Measurements from ENCODE around the gene KLK15.
"Not testable (repeated sequence)": the region's sequence is repeated elsewhere in the genome, so short reads cannot be mapped to it uniquely, and the experiment has no call there.

The KLK15 gene

DNA sequence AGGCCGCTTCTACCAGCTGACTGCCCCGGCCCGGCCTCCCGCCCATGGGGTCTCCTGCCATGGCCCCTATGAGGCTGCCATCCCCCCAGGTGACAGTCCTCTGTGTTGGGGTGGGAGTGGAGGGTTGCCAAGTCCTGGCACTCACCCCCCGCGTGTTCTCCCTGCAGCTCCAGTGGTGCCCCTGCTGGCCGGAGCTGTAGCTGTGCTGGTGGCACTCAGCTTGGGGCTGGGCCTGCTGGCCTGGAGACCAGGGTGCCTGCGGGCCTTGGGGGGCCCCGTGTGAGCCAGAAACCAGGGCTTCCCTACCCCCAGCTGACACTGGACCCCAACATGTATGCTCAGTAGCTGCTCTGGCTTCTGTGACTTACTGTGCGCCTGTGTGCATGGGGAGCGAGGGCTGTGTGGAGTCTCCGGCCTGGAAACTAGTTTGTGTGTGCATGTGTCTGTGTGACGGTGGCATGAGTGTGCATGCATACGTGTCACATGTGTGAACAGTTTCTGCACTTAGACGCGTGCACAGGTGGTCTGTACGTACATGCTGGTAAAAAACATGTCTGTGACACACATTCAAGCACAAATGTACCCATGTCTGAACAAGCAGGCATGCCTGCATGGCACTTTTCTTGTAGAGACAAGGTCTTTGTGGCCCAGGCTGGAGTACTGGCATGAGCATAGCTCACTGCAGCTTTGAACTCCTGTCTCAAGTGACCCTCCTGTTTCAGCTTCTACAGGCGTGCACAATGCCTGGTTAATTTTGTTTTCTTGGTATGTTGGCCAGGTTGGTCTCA is 38.3 kb downstream of the KLK15 start:
- DNase-seq: no peak

DNA sequence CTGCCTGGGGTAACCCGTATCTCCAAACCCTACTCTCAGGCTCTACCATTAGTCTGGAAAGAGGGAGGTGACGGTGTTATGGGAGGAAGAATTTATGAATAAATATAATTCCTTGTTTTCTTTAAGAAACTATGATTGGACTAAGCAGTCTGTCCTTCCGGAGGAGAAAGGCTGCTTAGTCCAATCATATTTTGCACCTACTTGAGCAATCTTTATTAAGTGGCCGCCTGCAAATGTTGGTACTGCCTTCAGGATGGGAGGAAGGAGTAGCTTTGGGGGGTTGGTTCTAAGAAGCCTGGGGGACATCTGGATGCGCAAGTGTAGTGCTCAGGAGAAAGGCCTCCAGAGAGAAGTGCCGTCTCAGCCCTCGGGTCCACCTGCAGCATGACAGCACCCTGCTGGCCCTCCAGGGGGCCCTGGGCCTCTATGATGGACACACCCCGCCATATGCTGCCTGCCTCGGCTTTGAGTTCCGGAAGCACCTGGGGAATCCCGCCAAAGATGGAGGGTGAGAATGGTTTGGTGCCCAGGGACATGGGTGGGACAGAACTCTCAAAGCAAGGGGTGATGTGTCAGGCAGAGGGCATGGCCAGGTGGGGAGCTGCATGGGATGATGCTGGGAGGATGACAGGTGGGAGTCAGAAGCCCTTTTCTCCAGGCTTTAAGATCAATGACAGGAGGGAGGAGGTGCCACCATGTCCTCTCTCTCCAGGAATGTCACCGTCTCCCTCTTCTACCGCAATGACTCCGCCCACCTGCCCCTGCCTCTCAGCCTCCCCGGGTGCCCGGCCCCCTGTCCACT is 39.1 kb downstream of the KLK15 start:
- no peak for DNase-seq

DNA sequence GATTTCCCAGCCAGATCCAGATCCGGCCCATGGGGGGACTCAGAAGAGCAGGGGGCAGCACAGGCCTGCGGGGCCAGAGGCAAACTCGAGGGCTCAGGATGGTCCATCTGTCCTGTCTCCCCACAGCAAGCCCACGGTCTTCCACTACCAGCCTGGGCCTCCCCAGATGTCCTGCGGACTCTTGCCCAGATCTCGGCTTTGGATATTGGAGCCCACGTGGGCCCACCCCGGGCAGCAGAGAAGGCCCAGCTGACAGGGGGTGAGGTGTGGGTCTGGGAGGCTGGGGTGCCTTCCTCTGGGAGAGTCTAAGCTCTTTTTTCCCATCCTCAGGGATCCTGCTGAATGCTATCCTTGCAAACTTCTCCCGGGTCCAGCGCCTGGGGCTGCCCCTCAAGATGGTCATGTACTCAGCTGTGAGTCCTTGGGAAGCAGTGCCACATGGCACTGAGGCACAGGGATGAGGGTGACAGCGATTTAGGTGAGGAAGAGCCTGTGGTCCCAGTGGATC is 39.8 kb downstream of the KLK15 start:
- DNase-seq: no peak

DNA sequence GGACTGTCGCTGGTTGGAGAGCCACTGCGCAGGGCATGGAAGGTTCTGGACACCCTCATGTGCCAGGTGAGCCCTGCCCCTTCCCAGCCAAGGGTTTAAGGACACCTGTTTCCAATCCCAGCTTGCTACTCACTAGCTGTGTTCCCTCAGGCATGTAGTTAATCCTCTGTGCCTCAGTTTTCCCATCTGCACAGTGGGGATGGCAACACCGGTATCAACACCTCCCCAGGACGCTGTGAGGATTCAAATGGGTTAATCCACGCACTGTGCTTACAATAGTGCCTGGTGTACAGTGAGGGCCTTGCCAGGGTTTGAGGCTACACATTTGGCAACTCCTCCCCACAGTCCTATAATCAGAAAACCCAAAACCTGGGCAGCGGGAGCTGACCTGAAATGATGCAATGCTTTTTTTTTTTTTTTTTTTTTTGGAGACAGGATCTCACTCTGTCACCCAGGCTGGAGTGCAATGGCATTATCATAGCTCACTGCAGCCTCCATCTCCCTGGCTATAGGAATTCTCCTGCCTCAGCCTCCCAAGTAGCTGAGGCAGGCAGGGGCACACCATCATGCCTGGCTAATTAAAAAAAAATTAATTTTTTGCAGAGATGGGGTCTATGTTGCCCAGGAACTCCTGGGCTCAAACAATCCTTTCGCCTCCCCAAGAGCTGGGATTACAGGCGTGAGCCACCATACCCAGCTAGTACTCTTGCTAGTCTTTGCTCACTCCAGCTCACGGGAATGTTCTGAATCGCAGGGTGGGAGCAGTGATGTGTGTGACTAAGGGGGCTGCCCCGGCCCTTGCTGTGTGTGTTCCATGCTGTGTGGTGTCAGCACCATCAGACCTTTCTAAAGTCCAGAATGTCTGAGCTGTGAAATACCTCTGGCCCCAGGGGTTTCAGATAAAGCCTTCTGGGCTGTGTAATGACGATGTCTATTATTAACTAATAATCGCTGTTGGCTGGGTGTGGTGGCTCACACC is 40.8 kb downstream of the KLK15 start:
- no peak for DNase-seq

DNA sequence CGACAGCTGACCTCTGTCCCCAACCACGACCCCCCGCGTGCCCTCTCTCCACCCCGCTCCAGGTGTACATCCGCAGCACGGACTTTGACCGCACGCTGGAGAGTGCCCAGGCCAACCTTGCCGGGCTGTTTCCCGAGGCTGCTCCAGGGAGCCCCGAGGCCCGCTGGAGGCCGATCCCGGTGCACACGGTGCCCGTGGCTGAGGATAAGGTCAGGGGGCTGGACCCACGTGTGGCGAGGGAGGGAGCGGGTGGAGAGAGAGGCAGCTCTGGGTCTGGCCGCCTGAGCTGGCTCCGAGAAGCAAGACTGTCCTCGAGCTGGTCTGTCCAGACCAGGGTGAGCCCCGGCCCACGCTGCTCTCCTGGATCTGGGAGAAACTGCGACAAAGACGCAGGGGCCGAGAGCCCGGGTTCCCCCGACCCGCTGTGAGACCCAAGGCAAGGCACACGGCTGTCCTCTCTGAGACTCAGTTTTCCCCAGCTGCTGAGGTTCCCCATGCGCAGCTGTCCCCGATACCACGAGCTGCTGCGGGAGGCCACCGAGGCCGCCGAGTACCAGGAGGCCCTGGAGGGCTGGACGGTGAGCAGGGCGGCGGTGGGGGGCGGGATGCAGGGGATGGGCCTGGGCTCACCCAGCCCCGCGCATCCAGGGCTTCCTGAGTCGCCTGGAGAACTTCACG is 41.6 kb downstream of the KLK15 start:
- no peak for DNase-seq

DNA sequence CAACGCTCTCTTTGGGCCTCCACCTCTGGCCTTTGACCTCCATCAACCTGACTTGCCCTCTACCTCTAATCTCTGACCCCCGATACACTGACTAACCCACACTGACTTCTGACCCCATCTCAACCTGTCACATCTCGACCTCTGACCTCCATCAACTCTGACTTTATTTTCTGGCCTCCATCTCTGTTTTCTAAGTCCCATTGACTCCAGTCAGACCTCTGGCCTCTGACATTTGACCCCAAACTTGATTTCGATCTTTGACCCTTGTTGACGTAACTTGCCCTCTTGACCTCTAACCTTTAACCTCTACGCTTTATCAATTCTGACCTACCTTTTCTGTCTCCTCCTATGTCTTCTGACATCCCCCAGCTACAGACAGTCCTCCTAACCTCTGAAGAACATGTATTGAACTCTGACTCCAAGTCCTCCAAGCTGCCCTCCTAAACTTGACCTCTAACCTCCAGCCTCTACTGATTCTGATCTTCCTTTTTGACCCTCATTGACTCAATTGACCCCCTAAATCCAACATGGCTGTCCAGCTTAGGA is 42.4 kb downstream of the KLK15 start:
- DNase-seq: no peak

DNA sequence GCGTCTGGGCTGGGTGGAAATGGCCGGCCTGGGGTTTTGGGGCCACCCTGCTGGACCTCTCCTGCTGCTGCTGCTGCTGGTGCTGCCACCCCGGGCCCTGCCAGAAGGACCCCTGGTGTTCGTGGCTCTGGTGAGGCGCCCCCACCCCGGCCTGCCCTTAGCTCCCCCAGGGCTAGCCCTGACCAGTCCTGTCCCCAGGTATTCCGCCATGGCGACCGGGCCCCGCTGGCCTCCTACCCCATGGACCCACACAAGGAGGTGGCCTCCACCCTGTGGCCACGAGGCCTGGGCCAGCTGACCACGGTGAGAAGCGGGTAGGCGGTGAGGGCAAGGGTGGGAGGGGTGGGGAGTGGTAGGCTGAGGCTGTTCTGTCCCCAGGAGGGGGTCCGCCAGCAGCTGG is 43.0 kb downstream of the KLK15 start, which contains the start of gene ACP4:
Gene ACP4 (plus strand): TSS at position 20 of the 400 bp plus-strand sequence. CDS start 0 bp downstream, at position 20.
- DNase-seq: no peak

DNA sequence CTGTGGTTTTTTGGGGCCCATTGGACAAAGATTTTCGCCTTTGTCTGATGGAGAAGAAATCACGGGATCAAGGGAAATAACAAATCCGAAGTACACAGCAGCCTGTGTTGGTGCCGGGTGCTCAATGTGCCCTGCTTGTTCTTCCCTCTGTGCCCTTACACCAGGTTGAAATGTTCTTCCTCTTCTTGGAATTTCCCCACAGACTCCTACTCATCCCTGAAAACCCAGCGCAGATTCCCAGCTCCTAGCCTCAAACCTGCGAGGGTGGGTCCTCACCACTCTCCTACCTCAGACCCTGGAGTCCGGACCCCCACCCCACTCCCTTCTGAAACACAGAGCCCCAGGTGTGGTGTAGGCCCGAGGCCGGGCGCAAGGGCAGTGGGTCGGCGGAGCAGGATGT is 48.0 kb downstream of the KLK15 start:
- no peak for DNase-seq

DNA sequence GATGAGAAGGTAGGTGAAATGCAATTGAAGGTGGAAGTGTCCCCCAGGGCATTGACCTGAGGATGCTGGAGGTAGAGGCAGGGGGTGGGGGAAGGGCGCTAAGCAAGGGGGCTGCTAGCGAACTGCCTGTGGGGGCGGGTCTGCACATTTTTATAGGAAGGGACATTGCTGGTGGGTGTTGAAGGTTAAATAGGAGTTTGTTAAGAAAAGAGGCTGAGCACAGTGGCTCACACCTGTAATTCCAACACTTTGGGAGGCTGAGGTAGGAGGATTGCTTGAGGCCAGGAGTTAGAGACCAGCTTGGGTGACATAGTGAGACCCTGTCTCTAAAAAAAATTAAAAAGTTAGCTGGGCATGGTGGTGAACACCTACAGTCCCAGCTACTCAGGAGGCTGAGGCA is 48.7 kb downstream of the KLK15 start:
- DNase-seq: no peak

DNA sequence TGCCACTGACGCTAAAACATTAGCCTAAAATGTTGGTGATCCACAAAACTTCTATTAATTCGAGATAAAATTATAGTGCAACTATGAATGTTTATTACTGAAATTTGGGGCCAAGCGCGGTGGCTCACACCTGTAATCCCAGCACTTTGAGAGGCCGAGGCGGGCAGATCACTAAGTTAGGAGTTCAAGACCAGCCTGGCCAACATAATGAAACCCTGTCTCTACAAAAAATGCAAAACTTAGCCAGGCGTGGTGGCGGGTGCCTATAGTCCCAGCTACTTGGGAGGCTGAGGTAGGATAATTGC is 49.6 kb downstream of the KLK15 start:
- DNase-seq: not testable (repeated sequence)

DNA sequence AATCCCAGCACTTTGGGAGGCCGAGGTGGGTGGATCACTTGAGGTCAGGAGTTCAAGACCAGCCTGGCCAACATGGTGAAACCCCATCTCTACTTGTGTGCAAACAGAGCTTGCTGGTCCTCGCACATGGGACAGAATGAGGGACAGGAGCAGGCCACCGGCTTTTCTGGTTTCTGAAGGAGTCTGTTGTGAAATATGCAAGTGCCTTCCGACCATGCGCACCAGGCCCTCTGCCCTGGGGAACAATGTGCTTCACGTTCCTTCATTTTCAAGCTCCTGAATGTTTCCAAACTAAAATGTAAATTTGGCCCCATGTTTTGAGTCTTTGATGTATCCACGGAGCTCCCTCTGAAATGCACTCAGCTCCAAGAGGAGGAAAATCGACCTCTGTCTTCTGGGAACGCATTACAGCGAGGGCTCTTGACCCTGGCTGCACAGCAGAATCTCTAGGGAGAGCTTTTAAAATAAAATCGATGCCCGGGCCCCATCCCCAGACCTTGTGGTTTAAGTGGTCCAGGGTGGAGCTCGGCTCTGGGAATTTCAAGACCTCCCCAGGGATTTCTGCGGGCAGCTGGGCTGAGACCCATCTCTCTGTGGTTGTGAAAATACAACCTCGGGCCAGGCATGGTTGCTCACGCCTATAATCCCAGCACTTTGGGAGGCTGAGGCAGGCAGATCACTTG is 52.5 kb downstream of the KLK15 start:
- no peak for DNase-seq

DNA sequence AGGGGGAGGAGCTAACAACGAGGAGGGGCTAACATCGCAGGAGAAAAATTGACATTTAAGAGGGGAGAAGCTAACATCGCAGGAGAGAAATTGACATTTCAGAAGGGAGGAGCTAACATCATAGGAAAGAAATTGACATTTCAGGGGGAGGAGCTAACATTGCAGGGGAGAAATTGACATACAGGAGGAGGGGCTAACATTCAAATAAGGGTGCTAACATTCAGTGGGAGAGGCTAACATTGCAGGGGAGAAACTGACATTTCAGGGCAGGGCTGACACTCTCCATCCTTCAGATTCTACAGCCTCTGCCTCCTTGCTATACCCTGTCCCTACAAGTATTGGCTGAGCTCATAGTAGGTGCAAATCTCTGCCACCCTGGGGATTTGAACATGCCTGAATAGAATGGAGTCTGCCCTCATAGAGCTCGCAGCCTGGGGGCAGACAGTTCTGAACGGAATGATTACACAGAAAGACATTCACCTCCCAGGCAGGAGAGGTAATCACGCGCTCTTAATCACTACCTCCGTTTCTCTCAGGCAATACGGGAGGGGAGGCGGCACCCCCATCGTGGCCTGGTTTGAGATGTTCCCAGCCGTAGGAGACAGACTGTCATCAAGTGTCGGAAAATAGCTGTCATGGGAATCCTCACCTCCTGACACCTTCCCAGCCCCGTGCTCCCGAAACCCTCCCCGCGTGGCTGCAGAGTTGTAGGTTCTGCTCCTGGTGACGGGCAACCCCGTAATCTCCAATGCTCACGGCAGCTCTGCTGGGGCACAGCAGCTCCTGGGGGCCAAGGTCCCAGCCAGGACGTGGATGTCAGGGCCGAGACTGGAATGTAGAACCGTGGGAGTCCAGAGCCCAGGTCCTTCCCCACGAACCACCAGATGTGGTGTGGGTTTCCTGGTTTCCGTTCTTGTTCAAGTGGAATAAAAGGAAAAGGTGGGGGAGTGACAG is 53.6 kb downstream of the KLK15 start:
- DNase-seq: no peak

DNA sequence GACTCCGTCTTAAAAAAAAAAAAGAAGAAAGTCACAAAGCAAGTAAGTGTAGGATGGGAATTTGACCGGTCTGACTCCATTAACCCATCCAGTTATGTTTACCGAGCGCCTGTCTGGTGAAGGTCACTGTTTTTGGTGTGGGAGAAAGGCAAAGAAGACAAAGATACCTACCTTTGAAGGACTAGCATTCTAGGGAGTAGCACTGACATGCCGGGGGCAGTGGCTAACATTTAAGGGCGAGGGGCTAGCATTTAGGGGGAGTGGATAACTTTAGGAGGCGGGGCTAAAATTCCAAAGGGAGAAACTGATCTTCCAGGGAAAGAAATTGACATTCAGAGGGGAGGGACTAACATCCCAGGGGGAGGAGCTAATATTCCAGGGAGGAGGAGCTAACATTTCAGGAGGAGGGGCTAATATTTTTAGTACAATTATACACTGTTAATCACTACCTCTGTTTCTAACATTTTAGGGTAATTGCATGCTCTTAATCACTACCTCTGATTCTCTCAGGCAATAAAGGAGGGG is 54.4 kb downstream of the KLK15 start:
- DNase-seq: no peak

DNA sequence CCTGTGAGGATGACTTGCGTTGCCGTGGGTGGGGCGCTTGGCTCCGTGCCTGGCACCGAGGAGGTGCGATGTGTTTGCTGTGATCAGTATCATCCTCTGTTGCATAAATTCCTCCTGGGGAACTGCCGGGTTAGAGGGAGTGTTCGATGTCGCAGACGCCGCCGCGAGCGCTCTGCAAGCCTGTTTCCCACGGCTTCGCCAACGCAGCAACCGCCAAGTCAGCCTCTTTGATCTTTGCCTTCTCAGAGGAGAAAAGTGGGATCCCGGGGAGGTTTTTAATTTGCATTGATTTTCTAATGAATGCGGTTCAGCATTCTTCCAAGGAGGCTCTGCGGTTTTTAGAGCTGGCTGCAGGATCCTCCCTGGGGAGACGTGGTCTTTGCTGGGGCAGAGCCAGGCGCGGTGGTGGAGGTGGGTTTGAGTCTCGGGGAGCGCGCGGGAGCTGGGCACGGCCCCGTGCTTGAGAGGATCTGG is 55.5 kb downstream of the KLK15 start:
- no peak for DNase-seq

DNA sequence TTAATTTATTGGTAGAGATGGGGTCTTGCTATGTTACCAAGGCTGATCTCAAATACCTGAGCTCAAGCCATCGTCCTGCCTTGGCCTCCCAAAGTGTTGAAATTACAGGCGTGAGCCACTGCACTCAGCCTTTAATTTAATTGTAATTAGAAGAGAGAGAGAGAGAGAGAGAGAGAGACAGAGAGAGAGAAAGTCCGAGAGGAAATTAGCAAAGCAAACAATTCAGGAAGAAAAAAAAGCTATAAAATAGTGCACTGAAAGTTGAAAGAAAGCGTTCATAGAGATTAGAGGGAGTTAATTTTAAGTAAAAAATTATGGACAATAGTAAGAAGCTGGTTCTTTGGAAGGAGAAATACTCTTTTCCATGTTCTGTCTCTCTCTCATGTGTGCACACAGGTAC is 56.1 kb downstream of the KLK15 start:
- no peak for DNase-seq

DNA sequence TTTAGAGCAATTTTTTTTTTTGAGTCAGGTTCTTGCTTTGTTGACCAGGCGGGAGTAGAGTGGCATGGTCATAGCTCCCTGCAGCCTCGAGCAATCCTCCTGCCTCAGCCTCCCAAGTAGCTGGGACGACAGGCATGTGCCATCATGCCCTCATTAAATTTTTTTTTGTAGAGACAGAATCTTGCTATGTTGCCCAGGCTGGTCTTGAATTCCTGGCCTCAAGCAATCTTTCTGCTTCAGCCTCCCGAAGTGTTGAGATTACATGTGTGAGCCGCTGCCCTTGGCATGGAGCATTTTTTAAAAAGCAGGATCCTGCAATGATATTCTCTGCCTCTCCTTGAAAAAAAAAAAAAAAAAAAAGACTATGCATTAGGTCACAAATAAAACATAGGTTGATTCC is 57.2 kb downstream of the KLK15 start:
- DNase-seq: no peak
